ENCODE measurements around the gene ADGRF4.

Gene ADGRF4

DNA sequence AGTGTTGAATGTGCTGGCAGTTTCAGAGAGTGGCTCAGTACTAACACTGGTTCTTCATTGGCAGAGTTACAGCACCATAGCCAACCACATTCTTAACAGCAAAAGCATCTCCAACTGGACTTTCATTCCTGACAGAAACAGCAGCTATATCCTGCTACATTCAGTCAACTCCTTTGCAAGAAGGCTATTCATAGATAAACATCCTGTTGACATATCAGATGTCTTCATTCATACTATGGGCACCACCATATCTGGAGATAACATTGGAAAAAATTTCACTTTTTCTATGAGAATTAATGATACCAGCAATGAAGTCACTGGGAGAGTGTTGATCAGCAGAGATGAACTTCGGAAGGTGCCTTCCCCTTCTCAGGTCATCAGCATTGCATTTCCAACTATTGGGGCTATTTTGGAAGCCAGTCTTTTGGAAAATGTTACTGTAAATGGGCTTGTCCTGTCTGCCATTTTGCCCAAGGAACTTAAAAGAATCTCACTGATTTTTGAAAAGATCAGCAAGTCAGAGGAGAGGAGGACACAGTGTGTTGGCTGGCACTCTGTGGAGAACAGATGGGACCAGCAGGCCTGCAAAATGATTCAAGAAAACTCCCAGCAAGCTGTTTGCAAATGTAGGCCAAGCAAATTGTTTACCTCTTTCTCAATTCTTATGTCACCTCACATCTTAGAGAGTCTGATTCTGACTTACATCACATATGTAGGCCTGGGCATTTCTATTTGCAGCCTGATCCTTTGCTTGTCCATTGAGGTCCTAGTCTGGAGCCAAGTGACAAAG is 17.0 kb upstream of the ADGRF4 start:
- no peak for DNase-seq (ENCODE audit: low spot score)

DNA sequence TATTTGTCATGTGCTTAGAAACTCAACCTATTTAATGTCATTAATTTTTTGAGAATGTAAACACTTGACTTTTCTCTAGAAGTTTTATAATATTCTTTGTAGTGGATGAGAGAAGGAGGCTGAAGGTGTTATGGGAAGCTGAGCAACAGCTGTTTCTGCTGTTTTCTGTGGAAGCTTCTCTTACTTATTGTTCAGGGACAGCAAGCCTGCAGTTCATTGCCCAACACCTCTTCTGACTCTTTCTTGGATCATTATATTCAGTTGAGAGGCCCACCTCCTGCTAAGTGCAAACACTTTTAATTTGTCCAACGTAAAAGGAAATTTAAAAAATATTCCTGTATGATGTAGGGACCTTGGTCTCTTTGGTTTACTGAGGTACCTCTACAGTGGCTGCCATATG is 12.0 kb upstream of the ADGRF4 start:
- no peak for DNase-seq (ENCODE audit: low spot score)

DNA sequence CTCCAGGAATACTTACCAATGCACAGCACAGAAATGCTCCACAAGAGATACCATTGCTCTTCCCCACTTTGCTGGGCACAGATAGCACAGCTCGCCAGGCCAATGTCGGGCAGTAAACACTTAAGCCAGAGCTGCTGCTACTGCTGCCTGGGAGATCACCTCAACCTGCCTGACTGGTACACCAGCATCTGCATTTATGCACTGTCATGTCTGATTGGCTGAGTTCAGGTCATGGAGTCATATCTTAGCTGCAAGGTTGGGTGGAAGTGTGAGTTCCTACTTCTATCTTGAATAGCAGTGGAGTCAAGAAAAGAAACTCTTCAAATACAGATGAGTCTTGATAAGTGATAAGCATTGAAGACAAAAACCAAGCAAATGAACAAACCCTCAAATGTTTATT is 10.9 kb upstream of the ADGRF4 start:
- no peak for DNase-seq (ENCODE audit: low spot score)

DNA sequence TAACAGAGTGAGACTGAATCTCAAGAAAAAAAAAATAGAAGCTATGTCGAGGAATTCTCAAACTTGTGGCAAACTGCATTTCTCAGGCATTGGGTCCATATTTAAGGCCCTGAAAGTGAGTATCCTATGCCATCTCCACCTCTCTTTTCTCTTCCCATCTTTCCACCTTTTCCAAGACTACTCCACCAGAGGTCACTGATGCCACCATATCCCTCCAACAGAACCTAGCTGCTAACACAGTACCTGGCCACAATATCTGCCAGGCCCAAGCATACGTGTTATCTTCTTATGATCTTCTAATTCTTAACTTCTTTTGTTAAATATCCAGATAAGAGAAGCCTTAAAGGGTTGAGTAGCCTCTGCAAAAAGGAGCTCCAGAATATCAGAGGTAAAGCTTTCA is 8.2 kb upstream of the ADGRF4 start:
- DNase-seq (ENCODE audit: low spot score) = no peak

DNA sequence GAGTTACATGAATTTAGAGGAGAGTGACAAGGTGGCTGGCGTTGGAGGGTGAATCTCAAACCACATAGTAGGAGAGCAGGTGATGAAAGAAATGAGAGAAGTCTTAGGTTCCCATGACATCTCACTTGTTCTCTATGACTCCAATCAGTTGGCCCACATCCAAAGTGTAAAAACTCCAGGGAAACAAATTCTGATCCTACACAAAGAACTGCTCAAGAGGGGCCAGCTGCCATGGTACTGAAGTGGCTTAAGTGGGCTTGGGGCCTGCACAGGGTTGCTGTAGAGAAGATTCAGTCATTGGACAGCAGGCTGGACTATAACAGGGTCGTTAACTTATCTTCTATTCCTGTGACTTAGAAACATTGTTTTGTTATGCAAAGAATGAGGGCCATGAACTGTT is 7.6 kb upstream of the ADGRF4 start:
- no peak for DNase-seq (ENCODE audit: low spot score)

DNA sequence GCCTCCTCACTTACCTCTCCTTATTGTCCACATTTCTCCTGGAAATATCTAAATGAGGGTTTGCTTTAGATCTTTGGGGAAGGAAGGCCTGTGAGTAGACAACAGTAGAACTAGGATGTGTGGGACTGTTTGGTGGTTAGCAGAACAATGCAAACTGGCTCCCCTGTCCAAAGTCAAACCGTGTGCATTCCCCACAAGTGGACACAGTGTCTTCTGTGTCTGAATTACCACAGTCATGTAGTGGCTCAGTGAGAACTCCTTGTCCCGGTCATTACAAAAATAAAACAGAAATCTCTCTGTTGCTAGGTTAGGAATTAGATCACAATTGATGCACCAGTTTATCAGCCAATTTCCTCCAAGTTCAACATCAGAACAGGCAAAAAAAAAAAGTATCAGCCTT is 455 bp upstream of the ADGRF4 start:
- DNase-seq (ENCODE audit: low spot score) = no peak

DNA sequence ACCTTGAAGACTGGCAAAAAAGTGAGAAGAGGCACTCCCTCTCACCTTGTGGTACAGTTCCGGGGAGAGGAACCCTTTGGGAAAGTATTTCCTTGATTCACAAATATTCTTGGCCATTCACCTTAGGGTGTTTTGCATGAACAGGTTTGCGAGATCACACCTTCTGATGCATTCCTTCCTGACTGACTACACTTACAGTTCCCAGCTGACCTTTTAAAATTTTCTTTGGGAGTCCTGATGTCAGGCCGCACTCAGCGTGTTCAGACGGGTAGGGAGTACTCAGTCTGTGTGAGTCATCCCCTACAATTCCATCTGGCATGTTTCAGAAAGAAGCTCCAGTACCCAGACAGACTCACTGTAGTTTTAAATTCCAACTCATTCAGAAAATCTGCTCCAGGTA is 1.7 kb downstream of the ADGRF4 start:
- DNase-seq (ENCODE audit: low spot score) = no peak

DNA sequence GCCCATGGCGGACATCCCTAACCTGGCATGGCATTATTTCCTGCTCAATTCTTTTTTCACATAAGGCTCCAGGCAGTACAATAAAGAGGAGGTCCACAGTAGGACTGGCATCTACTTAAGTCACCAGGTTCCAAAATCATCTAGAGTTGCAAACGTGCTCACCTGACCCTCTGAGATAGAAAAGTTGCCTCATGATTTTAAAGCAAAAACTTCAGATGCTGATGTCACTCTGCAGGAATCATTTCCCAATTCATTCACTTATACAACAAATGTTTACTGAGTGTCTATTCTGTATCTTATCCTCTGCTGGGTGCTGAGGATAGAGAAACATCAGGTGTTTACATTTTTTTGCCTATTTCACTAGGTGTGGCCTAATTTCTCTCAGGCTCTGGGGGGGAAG is 2.2 kb downstream of the ADGRF4 start:
- no peak for DNase-seq (ENCODE audit: low spot score)

DNA sequence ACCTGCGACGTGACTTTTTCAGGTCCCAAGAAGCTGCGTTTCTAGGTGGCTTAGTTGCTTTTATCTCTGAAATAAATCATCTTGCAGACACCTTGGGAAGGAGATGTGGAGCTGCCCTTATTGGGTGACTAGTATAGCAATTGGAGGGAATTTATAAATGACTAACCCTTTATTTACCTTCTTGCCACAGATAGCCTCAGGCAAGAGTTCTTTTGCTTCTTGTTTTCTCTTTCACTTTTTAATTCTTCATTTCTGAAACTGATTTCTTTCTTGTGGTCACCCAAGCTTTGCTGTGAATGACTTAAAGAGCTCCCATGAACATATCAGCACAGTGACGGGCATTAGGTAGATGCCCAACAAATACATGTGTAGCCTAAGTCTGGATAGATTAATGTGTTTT is 3.0 kb downstream of the ADGRF4 start:
- DNase-seq (ENCODE audit: low spot score) = no peak

DNA sequence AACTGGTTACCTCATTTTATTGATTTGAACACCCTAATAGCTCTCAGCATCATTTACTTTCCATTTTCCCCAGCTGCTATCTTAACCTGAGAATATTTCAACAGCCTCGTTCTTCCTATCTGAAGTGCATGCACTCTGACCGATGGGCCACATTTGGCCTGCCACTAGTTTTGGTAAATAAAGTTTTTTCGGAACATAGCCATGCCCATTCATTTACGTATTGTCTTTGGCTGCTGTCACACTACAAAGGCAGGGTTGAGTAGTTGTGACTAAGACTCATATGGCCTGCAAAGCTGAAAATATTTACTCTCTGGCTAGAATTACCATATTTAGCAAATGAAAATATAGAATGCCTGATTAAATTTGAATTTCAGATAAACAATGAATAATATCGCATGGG is 10.8 kb downstream of the ADGRF4 start:
- DNase-seq (ENCODE audit: low spot score) = no peak

DNA sequence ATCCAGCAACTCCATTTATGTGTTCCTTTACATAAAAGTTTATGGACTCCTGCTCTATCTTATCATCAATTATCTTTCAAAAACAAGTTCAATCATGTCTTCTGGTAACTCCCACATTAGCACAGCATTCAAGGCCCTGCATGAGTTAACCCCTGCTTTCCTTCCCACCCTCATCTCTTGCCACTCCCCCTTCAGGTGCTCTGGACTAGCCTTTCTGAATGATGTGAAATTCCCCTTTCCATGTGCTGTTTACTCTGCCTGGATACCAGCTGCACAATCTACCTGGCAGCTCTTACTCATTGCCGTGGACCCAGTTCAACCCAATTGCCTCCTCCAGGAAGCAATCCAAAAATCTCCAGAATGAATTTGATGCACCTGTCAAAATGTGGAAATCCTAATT is 11.9 kb downstream of the ADGRF4 start:
- no peak for DNase-seq (ENCODE audit: low spot score)

DNA sequence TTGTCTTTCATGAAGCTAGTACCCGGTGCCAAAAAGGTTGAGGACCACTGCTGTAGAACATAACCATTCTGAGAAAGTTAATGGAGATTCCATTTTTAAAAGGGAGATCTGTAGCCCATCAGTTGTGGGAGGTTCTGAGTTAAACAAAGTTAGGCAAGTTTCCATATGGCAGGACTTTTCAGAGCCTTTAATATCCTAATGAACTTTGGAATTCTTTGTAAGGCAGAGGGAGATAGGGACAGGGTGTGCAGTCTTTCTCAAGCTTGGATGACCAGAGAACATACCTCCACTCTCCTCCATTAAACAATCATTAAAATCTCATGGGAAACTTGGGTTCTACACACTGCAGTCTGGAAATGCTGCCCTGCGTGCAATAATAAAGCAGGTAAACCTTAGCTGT is 14.8 kb downstream of the ADGRF4 start:
- DNase-seq (ENCODE audit: low spot score) = no peak

DNA sequence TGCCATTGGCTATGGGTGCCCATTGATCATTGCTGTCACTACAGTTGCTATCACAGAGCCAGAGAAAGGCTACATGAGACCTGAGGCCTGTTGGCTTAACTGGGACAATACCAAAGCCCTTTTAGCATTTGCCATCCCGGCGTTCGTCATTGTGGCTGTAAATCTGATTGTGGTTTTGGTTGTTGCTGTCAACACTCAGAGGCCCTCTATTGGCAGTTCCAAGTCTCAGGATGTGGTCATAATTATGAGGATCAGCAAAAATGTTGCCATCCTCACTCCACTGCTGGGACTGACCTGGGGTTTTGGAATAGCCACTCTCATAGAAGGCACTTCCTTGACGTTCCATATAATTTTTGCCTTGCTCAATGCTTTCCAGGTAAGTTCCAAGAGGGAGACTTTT is 16.4 kb downstream of the ADGRF4 start:
- no peak for DNase-seq (ENCODE audit: low spot score)

DNA sequence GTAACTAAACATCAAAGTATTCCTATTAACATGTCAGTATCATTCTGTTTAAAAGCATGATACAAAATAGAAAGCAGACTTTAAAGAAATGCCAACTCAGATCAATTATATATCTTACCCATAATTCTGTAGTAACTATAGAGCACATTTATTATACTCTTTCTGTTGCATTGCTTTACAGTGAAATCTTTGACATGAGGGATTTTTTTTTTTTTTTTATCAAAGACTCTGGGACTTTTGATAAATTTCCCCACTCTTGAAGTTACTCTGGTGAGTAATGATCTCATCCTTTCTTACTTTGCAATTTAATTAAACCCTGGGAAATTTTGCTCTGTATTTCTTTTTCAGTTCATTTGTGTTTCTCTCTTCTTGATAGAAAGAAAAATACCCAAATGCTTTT is 17.4 kb downstream of the ADGRF4 start:
- no peak for DNase-seq (ENCODE audit: low spot score)

DNA sequence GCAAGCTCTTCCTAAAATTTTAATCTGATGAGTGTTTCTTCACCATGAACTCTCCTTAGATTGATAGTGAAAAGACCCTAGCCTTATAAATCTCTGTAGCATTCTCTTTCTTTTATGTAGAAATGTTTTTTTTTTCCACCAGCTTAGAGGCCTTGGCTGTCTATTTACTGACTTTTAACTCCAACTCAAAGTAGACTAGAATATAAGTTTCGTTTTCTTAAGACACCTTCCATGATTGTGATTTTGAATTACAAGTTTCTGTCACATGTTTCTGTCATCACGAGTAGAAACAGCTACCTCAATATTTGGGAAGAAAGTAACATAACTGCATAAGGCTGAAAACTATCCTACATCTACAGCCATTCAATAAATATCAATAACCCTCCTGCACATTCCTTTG is 17.8 kb downstream of the ADGRF4 start:
- no peak for DNase-seq (ENCODE audit: low spot score)

DNA sequence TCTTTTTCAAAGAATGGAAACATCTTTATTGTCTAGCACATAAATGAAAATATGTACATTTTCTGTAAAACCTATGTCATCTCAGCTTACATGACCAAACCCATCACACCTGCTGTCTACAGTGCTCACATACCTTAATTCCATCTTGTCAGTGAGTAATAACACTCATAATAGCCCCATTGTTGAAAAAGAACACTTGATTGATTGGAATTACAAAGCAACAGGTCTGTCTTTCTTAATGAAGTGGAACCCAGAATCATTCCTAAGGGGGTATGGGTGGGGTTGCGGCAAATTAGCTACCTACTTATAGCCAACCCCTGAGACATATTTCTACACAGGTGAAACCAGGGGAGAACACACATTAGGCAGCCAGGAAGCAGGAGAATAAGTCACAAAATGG is 20.2 kb downstream of the ADGRF4 start:
- no peak for DNase-seq (ENCODE audit: low spot score)

DNA sequence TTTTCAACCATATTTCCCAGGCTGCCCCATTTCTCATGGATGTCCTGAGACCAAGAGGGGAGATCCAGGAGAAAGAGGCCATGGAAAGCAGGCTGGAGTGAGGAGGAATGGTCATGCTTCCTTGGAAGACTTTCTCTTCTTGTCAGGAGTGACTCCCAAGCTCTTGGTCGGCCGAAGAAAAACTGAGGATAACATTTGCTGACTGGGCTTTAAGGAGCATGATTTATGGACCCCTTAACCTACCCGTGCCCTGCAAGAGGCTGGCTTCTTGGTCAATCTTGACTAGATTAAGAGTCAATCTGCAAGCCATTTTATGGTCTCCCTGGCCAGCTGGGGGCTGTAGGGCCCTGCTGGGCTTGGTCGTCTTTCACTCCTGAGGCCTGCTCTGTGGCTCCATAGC is 22.8 kb downstream of the ADGRF4 start:
- DNase-seq (ENCODE audit: low spot score) = no peak

DNA sequence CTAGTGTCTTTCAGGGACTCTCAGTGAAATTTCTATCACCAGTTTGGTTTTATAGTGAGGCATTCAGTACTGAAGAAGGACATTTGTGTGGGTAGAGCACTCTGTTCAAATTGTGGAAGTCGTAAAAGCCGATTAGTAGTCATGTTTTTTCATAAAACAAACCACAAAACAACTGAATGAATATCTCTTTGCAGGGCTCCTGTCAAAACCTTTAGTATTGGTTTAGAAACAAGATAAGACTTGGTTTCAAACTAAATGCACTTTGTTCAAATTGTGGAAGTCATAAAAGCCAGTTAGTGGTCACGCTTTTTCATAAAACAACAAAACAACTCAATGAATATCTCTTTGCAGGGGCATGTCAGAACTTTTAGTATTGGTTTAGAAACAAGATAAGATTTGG is 23.8 kb downstream of the ADGRF4 start:
- DNase-seq (ENCODE audit: low spot score) = no peak

DNA sequence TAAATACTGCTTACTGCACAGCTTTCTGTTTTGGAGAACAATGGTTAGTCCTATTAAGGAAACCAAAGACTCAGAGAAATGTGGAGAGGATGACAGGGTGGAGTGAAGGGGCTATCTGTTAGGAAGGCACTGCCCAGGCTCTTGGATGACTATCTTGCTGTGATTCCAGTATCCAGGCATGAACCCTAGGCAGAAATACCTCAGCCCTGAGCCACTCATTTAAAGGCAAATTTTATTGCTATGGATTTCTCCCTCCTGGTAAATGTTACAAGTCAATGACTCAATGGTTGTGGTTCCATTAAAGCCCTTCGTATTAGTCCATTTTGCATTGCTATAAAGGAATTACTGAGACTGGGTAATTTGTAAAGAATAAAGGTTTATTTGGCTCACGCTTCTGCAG is 25.9 kb downstream of the ADGRF4 start:
- DNase-seq (ENCODE audit: low spot score) = no peak

DNA sequence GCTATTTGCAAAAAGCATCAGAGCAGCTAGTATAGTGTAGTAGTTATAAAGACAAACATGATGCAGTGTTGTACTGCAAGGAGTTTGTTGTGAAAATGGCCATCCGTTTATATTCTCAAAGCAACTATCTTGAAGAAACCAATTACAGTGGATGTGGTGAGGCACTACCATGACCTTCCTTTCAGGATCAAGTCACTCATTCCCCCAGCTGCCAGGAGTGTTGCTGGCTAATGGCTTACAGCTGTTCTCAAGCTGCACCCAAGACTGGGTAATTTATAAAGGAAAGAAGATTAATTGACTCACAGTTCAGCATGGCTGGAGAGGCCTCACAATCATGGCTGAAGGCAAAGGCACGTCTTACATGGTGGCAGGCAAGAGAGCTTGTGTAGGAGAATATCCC is 29.0 kb downstream of the ADGRF4 start:
- DNase-seq (ENCODE audit: low spot score) = no peak

DNA sequence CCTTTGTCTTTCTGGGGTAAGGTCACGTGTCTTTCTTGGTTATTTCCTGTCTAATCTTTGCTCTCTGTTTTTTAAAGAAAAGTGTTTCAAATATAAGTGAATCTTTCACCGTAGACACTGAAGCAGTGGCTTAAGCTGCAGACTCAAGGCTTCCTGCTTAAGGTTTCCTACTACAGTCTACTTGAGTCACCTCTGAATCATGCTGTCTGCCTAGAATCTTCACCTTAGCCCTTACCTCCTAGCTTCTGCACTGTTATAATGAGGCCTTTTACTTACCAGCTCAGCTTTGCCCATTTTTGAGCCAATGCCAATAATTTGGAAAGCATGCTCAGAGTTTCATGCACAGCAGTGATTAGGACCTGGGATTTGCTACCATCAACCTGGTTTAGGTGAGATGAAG is 30.6 kb downstream of the ADGRF4 start:
- DNase-seq (ENCODE audit: low spot score) = no peak

DNA sequence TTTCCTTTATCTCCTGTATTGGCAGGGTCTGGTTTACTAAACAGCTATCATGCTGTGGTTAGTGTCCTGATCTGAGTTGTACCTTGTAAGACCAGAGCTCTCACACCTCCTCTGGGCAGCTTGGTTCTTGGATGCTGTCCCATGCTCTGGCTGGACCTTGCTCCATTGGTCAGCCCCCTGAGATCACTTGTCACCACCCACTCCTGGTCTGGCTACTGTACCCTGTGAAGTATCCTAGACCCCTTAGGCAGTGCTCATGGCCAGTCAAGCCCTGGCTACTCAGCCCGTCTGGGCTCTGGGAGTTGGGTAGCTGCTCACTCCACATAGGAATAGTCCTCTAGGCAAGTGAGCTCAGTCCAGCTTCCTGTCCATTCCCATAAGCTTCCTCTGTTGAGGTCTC is 31.1 kb downstream of the ADGRF4 start:
- no peak for DNase-seq (ENCODE audit: low spot score)

DNA sequence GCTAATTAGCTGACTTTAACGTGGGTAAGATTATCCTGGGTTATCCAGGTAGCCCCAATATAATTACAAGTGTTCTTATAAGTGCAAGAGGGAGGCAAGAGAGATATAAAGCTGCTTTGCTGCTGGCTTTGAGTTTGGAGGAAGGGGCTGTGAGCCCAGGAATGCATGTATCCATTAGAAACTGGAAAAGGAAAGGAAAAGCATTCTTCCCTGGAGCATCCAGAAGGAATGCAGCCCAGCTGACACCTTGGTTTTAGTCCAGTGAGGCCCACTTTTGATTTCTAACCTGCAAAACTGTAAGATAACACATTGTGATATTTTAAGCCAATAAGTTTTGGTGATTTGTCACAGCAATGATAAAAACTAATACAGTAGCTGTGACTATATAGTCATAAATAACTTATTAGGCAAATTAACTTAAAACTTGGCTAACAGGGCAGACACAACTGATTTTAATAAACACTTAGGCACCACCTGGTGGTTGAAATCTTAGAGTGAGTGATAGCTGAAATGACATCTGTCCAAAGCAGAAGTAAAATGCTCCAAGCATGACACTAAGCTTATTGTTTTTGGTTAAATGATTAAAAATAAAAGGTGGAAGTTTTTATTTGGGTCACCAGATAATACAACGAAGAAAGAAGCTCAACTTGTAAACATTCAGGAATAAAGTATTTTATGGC is 35.6 kb downstream of the ADGRF4 start:
- DNase-seq (ENCODE audit: low spot score) = peak; percentile 34

DNA sequence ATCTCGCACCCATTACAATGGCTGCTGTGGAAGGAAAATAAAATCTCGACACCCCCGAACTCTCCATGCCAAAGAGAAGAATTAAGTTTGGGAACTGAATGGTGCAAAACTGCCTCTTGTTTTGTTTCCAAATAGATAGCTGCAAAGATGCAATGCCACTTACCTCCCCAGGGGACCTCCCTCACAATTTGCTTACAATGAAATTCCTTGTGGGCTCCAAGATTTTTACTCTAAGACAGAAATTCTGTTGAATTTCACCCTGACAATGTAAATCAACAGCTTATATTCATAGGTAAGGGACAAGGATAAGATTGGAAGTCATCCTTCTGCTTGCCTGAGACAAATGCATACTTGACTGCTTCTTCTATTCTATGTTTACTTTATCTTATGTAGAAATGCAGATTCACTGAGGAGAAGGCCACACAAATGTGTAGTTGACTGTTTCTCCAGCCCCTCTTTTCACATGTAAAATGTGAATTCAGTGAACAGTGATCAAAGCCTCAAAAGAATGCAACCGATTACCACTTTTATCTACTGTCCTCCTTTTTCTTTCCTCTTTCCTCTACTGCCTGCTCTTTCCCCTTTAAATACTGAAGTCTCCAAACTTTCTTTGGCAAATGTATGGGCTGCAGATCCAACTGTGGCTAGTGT is 36.6 kb downstream of the ADGRF4 start:
- DNase-seq (ENCODE audit: low spot score) = no peak

Measured in germinal center (tissue), 1 donor.